NT2/D1 (cell line): ENCODE data around the gene GRIPAP1.

Source experiments
- DNase-seq: peaks from one replicate; pipeline ENCODE4 v3.0.0-alpha.2; 2011; ENCODE audit warnings: low read depth, low spot score
- H3K27me3 ChIP-seq: 2 replicates; pipeline ENCODE4 v1.6.0; 2011; ENCODE audit warnings: mild to moderate bottlenecking; ENCODE audit not compliant: insufficient read length, insufficient read depth
- H3K36me3 ChIP-seq: 2 replicates; pipeline ENCODE4 v1.6.1; 2011; ENCODE audit warnings: mild to moderate bottlenecking, low read length, mixed read lengths; ENCODE audit not compliant: insufficient read depth, insufficient read length
- H3K4me1 ChIP-seq: 2 replicates; pipeline ENCODE4 v1.5.1; 2011; ENCODE audit not compliant: insufficient read depth, insufficient read length
- H3K4me3 ChIP-seq: 2 replicates; pipeline ENCODE4 v1.5.1; 2011; ENCODE audit warnings: low read depth; ENCODE audit not compliant: insufficient read length
- H3K9ac ChIP-seq: 2 replicates; pipeline ENCODE4 v1.6.0; 2011; ENCODE audit warnings: low read depth; ENCODE audit not compliant: insufficient read length
- H3K9me3 ChIP-seq: 2 replicates; pipeline ENCODE4 v1.5.1; 2011; ENCODE audit warnings: mild to moderate bottlenecking, low read length; ENCODE audit not compliant: insufficient read depth
- SUZ12 ChIP-seq: IDR thresholded peaks from 2 replicates; pipeline ENCODE4 v1.6.1; 2011; ENCODE audit not compliant: insufficient read length, insufficient read depth; ENCODE audit errors: extremely low read depth
- YY1 ChIP-seq: IDR thresholded peaks from 2 replicates; pipeline ENCODE4 v1.6.1; 2011; ENCODE audit not compliant: insufficient read length, insufficient read depth
- ZNF274 ChIP-seq: IDR thresholded peaks from 2 replicates; pipeline ENCODE4 v1.6.1; 2011; ENCODE audit warnings: mild to moderate bottlenecking, low read depth, low read length

GRIPAP1 gene

DNA sequence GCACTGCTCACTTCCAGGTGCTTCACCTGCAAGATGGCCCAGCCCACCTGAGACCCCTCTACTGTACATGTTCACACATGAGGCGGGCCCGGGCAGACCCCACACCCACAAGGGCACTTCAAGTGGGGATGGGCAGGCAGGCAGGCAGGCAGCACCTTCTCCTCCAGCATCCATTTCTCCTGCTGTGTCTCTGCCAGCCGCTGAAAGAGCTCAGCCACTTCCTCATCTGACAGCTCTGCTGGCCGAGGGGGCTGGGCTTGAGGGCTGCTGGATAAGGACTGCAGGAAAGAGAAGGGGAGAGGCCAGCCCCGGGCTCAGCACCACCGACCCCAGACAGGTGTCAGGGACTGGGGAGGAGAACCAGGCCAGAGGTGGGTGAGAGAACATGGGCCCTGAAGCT is 26.0 kb downstream of the GRIPAP1 start:
- no peak for DNase-seq
- H3K9me3 ChIP-seq = no peaks in the 10 kb centered on the region
- TF ChIP-seq ZNF274 = no peak
- TF ChIP-seq SUZ12 = no peak
- no peak for TF ChIP-seq YY1
- H3K9ac ChIP-seq = no peak overlapping the region
- H3K4me3 ChIP-seq = no peak overlapping the region
- peaks cover 58% of the 10 kb centered on the region for H3K36me3 ChIP-seq
- no peaks in the 10 kb centered on the region for H3K4me1 ChIP-seq
- no peaks in the 10 kb centered on the region for H3K27me3 ChIP-seq

DNA sequence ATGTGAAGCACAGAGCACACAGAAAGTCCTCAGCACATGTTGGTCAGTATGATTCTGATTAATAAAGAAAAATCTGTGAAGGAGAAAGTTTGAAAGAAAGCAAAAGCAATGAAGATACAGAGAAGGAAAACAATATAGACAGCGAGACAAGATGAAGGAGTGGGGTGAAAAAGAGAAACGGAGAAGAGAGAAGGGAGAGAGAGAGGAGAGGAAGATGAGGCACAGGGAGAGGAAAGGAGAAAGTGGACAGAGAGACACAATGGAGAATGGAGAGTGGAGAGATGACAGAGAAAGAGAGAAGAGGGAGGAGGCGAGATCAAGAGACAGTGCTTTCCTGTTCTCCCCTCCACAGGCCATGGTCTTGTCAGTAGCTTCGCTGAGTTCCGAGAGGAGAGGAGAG is 26.5 kb downstream of the GRIPAP1 start:
- H3K9ac ChIP-seq = no peak overlapping the region
- TF ChIP-seq ZNF274 (no peak), YY1 (no peak), SUZ12 (no peak)
- H3K4me1 ChIP-seq = no peaks in the 10 kb centered on the region
- DNase-seq = no peak
- peaks cover 56% of the 10 kb centered on the region for H3K36me3 ChIP-seq
- H3K27me3 ChIP-seq = no peaks in the 10 kb centered on the region
- no peak overlapping the region for H3K4me3 ChIP-seq
- H3K9me3 ChIP-seq = no peaks in the 10 kb centered on the region

DNA sequence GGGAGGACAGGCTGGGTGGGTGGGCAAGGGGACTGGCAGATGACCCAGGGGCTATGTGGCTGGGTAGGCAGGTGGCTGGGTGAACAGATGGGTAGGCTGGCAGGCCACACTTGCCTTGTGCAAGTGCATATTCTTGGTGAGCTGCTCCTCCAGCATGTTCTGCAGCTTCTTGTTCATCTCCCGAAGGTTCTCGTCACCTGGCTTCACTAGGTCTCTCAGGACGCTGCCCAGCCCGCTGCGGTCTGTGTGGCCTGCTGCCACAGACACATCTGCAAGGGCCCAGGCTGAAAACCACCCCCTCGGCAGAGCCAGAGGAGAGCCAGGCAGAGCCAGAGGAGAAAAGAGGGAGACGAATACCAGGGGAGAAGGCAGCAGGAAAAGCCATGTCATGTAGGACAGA is 27.0 kb downstream of the GRIPAP1 start:
- Histone ChIP-seq H3K9me3 (no peaks in the 10 kb centered on the region), H3K4me1 (no peaks in the 10 kb centered on the region), H3K36me3 (peaks cover 53% of the 10 kb centered on the region), H3K27me3 (no peaks in the 10 kb centered on the region), H3K9ac (no peak overlapping the region), H3K4me3 (no peak overlapping the region)
- no peak for TF ChIP-seq ZNF274
- no peak for TF ChIP-seq SUZ12
- no peak for TF ChIP-seq YY1
- no peak for DNase-seq

DNA sequence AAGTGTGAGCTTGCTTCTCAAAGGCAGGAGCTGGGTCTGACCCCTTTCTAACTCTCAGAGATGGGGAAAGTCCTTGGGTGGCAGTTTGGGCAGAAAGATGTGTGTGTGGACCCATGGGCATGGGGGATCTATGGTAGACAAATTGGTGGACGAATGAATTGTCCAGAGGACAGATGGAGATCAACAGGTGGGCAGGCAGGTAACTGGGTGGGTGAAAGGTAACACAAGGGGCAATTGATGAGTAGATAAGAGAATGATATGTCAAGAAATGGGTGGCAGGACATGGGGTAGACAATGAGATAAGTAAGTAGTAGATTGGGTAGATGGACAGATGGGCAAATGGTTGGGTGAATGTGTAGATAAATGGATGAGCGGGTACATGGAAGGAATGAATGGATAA is 27.5 kb downstream of the GRIPAP1 start:
- no peaks in the 10 kb centered on the region for H3K4me1 ChIP-seq
- no peaks in the 10 kb centered on the region for H3K27me3 ChIP-seq
- no peak for TF ChIP-seq YY1
- no peak for TF ChIP-seq ZNF274
- TF ChIP-seq SUZ12 = no peak
- no peaks in the 10 kb centered on the region for H3K9me3 ChIP-seq
- H3K4me3 ChIP-seq = no peak overlapping the region
- H3K9ac ChIP-seq = no peak overlapping the region
- peaks cover 53% of the 10 kb centered on the region for H3K36me3 ChIP-seq
- DNase-seq = no peak

DNA sequence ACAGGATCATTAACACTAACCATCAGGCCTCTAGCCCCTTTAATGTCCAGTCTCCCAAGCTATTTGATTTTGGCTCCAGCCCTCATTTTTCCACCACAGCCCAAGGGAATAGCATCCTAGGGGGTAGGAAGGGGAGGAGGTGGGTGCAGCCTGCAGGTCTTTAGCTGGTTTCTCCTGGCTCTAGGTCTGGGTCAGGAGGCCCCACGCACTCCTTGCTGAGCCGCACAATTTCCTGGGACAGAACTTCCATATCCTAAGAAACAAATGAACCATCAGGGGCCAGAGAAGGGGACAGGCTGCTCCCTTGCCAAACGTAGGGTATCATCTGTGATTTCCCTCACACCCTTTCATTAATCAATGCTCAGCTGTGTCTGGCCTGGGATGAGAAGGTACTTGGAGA is 28.0 kb downstream of the GRIPAP1 start:
- peaks cover 59% of the 10 kb centered on the region for H3K36me3 ChIP-seq
- no peak for TF ChIP-seq ZNF274
- no peak for TF ChIP-seq YY1
- no peak for TF ChIP-seq SUZ12
- H3K4me1 ChIP-seq = peaks cover 2% of the 10 kb centered on the region
- H3K9ac ChIP-seq = no peak overlapping the region
- H3K27me3 ChIP-seq = no peaks in the 10 kb centered on the region
- no peaks in the 10 kb centered on the region for H3K9me3 ChIP-seq
- no peak for DNase-seq
- H3K4me3 ChIP-seq = no peak overlapping the region

DNA sequence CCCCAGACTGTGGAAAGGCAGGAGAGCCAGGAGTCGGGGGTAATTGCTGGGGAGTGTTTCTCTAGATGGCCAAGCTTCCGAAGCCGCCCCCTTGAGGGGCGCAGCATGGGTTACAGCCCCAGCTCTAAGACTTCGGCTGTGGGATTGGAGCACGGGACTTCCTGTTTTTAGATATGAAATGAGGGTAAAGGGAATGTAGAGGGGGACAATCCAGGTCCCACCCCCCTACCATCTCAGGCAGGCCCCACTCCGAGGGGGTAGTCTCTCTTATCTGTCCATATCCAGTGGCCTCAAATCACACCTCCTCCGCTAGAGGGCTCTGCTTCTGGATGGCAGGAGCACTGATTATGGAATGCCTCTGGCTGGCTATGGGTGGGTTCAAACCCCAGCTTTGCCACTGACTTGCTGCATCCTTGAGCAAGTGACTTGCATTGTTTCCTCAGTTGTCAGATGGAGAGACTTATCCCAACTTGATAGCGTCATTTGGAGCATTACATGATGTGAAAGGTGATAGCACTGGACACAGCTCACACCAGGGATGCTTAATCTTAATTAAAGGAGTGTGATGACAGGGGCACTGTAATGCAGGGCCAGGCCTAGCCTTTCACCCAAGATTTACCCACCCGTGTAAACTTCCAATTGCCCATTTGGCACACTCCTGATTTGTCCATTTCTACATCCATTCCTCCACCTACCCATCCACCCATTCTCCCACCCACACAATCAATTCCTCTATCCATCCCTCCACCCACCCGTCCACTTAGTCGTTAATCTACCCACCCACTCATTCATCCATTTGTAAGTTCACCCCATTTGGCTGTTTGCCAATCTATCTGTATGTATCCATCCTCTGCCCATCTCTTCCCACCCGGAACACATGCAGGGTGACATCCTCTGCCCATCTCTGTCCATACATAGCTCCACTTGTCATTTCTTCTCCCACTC is 29.6 kb downstream of the GRIPAP1 start:
- TF ChIP-seq SUZ12 (no peak), YY1 (no peak), ZNF274 (no peak)
- Histone ChIP-seq H3K27me3 (no peaks in the 10 kb centered on the region), H3K36me3 (peaks cover 46% of the 10 kb centered on the region), H3K4me3 (peak overlapping the region; percentile 61), H3K9ac (peak overlapping the region; percentile 82), H3K4me1 (peaks cover 3% of the 10 kb centered on the region), H3K9me3 (no peaks in the 10 kb centered on the region)
- peak; percentile 49 for DNase-seq

DNA sequence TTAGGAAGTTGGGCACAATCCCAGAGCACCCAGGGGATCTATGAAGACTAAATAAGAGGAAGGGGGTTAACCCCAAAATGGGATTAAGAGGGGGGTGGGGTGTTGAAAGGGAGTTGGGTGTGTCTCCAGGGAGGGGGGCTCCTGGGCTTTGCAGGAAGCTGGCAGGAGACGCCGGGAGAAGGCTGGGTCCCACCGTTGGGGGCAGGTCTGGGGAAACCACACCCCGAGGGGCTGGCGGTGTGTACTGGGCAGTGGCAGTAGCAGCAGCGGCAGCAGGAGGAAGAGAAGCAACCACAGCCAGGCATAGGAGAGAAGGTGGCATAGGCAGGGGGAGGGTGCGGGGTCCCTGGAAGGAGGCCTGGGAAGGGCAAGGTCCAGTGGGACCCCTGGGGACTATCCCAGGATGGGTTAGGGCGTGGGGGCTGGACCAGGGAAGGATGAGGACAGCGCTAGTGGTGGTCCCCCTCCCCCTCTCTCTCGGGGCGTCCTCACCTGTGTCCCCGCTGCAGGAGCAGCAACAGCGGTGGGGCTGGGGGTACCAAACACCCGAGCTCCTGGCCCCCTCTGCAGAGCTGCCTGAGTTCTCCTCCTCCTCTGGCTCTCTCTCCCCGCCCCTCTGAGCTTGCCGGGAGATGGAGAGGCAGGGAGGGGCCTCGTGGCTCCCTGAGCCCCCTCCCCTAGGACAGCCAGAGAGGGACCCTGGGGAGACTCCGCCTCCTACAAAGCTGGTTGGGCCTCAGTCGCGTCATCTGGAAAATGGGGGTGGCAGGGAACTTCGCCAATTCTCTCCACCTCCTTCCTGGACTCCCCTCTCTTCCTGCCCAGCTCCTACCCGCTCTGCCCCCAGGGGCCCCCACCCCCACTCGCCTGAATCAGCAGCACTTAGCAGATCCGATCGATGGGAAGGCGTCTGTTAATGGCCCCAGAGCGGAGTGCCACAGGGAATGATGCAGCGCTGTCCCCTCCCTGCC is 30.5 kb downstream of the GRIPAP1 start, which contains the start of gene KCND1:
TSS of gene KCND1 (minus strand) at position 596 of the 971 bp plus-strand sequence. CDS start 1,573 bp downstream, outside the sequence.
- DNase-seq = no peak
- H3K36me3 ChIP-seq = peaks cover 46% of the 10 kb centered on the region
- H3K4me1 ChIP-seq = peaks cover 5% of the 10 kb centered on the region
- no peaks in the 10 kb centered on the region for H3K27me3 ChIP-seq
- H3K4me3 ChIP-seq = peak within 1 kb of the TSS; percentile 61
- TF ChIP-seq ZNF274 (no peak), SUZ12 (no peak), YY1 (no peak)
- H3K9ac ChIP-seq = peak within 1 kb of the TSS; percentile 82
- no peaks in the 10 kb centered on the region for H3K9me3 ChIP-seq
